ENCODE measurements around the gene ST3GAL3. TPM values are rescaled to one million over a fixed set of nuclear protein-coding genes. Genes with fewer than 3 reads are reported as not detected.

Gene ST3GAL3
- total RNA-seq, 4 donors from 2014 or later, result 32.2 to 57.4 (median 38.3) TPM

DNA sequence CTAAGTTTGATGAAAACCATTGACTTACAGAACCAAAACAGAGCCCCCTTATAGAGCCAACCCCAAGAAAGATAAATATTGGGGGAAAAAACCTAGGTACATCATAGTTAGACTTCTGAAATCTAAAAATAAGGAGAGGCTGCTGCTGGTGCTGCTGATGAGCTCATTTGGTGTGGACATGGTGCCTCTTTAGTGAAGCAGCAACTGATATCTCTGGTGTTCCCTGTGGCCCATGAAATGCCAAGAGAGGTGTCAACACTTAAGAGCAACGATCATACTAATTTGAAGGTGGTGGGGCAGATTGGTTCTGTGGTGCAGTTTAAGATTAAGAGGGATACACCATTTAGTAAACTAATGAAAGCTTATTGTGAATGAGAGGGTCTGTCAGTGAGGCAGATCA is 35.9 kb downstream of the ST3GAL3 start:
- H3K4me1 ChIP-seq, result no peaks in the 10 kb centered on the region
- peaks cover 0 to 7% of the 10 kb centered on the region in 2 donors for H3K36me3 ChIP-seq
- DNase-seq (no peak), ATAC-seq (peak in 1 of 2 donors; percentile 45)
- TF ChIP-seq POLR2A (IDR thresholded peaks at IDR 0.05), result no peak
- TF ChIP-seq, protein P1, sequence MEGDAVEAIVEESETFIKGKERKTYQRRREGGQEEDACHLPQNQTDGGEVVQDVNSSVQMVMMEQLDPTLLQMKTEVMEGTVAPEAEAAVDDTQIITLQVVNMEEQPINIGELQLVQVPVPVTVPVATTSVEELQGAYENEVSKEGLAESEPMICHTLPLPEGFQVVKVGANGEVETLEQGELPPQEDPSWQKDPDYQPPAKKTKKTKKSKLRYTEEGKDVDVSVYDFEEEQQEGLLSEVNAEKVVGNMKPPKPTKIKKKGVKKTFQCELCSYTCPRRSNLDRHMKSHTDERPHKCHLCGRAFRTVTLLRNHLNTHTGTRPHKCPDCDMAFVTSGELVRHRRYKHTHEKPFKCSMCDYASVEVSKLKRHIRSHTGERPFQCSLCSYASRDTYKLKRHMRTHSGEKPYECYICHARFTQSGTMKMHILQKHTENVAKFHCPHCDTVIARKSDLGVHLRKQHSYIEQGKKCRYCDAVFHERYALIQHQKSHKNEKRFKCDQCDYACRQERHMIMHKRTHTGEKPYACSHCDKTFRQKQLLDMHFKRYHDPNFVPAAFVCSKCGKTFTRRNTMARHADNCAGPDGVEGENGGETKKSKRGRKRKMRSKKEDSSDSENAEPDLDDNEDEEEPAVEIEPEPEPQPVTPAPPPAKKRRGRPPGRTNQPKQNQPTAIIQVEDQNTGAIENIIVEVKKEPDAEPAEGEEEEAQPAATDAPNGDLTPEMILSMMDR (IDR thresholded peaks at IDR 0.05 in 4 of 5, conservative IDR thresholded peaks at IDR 0.05 in 1 of 5), result no peak
- H3K9me3 ChIP-seq, result no peaks in the 10 kb centered on the region
- H3K27me3 ChIP-seq, result no peaks in the 10 kb centered on the region
- intact Hi-C loops (cut with DNase I; ENCODE audit: low total_unique reads) (no loop called here), in situ Hi-C loops (cut with MboI; ENCODE audit: low sequenced_read_pairs in 4 of 4) (no loop called here)
- H3K27ac ChIP-seq, result no peak overlapping the region
- H3K4me3 ChIP-seq, result no peak overlapping the region

GRCh38 chr1:43747736-43748135 is 40.4 kb downstream of the ST3GAL3 start:
- Histone ChIP-seq H3K4me1 (peaks cover 8 to 11% of the 10 kb centered on the region in 2 donors), H3K9me3 (no peaks in the 10 kb centered on the region), H3K27ac (no peak overlapping the region), H3K36me3 (no peaks in the 10 kb centered on the region), H3K4me3 (no peak overlapping the region), H3K27me3 (no peaks in the 10 kb centered on the region)
- TF ChIP-seq, protein P1 (IDR thresholded peaks at IDR 0.05 in 4 of 5, conservative IDR thresholded peaks at IDR 0.05 in 1 of 5), result no peak
- TF ChIP-seq POLR2A (IDR thresholded peaks at IDR 0.05), result no peak
- intact Hi-C loops (cut with DNase I; ENCODE audit: low total_unique reads), result no loop called here
- in situ Hi-C loops (cut with MboI; ENCODE audit: low sequenced_read_pairs in 4 of 4), result no loop called here
- ATAC-seq (no peak), DNase-seq (no peak)

DNA sequence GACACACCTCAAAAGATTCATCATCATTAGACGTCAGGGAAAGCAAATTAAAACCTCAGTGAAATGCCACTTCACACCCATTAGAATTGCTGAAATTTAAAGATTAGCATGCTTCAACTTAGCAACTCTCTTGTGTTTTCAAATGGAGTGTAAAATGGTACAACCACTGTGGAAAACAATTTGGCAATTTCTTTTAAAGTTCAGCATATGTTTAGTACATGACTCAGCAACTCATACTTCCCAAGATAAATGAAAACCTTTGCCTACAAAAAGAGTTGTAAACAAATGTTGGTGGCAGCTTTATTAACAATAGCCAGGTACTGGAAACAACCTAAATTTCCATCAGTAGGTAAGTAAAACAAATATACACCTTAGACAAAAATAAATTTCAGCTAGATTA is 42.7 kb downstream of the ST3GAL3 start:
- H3K4me1 ChIP-seq, result peaks cover 8 to 22% of the 10 kb centered on the region in 2 donors
- intact Hi-C loops (cut with DNase I; ENCODE audit: low total_unique reads) (no loop called here), in situ Hi-C loops (cut with MboI; ENCODE audit: low sequenced_read_pairs in 4 of 4) (loop anchor here in 2 of 4 donors (25.0 kb wide), 1 partner anchor 287 kb away; the partner anchor contains the start of gene SLC6A9 (in 2 of the 2))
- no peaks in the 10 kb centered on the region for H3K27me3 ChIP-seq
- no peak for TF ChIP-seq POLR2A (IDR thresholded peaks at IDR 0.05)
- TF ChIP-seq, protein P1 (IDR thresholded peaks at IDR 0.05 in 4 of 5, conservative IDR thresholded peaks at IDR 0.05 in 1 of 5), result no peak
- ATAC-seq (peak in 1 of 2 donors; percentile 30), DNase-seq (no peak)
- H3K4me3 ChIP-seq, result no peak overlapping the region
- H3K36me3 ChIP-seq, result no peaks in the 10 kb centered on the region
- H3K9me3 ChIP-seq, result no peaks in the 10 kb centered on the region
- H3K27ac ChIP-seq, result peak overlapping the region in 2 of 4 donors; percentile 15 to 22

- Histone ChIP-seq H3K27me3 (no peaks in the 10 kb centered on the region), H3K4me1 (peaks cover 8 to 22% of the 10 kb centered on the region in 2 donors), H3K36me3 (no peaks in the 10 kb centered on the region), H3K9me3 (no peaks in the 10 kb centered on the region), H3K4me3 (no peak overlapping the region), H3K27ac (peak overlapping the region in 1 of 4 donors; percentile 11)
- in situ Hi-C loops (cut with MboI; ENCODE audit: low sequenced_read_pairs in 4 of 4) (loop anchor here in 2 of 4 donors (25.0 kb wide), 1 partner anchor 284 kb away; the partner anchor contains the start of gene SLC6A9 (in 2 of the 2)), intact Hi-C loops (cut with DNase I; ENCODE audit: low total_unique reads) (no loop called here)
- TF ChIP-seq, protein P1 (IDR thresholded peaks at IDR 0.05 in 4 of 5, conservative IDR thresholded peaks at IDR 0.05 in 1 of 5), result no peak
- no peak for TF ChIP-seq POLR2A (IDR thresholded peaks at IDR 0.05)
- ATAC-seq, result no peak
- no peak for DNase-seq
Measured at GRCh38 chr1:43753422-43753821, 46.1 kb downstream of the ST3GAL3 start.

DNA sequence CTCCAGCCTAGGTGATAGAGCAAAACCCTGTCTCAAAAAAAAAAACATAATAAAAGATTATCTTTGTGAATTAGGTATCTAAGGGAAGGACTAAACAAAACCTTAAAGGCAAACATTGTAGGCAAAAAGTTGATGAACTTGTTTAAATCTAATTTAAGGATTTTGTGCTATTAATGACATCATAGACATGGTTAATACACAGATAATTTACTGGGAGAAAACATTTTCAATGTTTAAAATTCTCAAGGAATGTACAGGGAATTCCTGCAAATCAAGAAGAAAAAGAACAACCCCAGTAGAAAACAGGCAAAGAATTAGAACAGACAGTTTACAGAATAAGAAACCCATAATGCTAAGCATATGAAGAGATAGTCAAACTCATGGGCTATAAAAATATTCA is 47.6 kb downstream of the ST3GAL3 start:
- Histone ChIP-seq H3K27me3 (no peaks in the 10 kb centered on the region), H3K4me1 (peaks cover 5 to 16% of the 10 kb centered on the region in 2 donors), H3K27ac (no peak overlapping the region), H3K4me3 (no peak overlapping the region), H3K36me3 (no peaks in the 10 kb centered on the region), H3K9me3 (no peaks in the 10 kb centered on the region)
- DNase-seq (no peak), ATAC-seq (no peak)
- TF ChIP-seq, protein P1 (IDR thresholded peaks at IDR 0.05 in 4 of 5, conservative IDR thresholded peaks at IDR 0.05 in 1 of 5), result no peak
- no peak for TF ChIP-seq POLR2A (IDR thresholded peaks at IDR 0.05)
- intact Hi-C loops (cut with DNase I; ENCODE audit: low total_unique reads), result no loop called here
- in situ Hi-C loops (cut with MboI; ENCODE audit: low sequenced_read_pairs in 4 of 4), result loop anchor here in 2 of 4 donors (25.0 kb wide), 1 partner anchor 282 kb away; the partner anchor contains the start of gene SLC6A9 (in 2 of the 2)
